Measurements from ENCODE around the gene MRPS18C.
A peak's percentile ranks its signal among the peaks of the same experiment; 100 is the strongest.
"Not testable (repeated sequence)": the region's sequence is repeated elsewhere in the genome, so short reads cannot be mapped to it uniquely, and the experiment has no call there.

MRPS18C gene

GRCh38 chr4:83456184-83456501 is 285 bp downstream of the MRPS18C start:
- no peaks in the 10 kb centered on the region for H3K36me3 ChIP-seq (ENCODE audit: control insufficient read depth, insufficient read depth, low read length)
- H3K4me3 ChIP-seq (ENCODE audit: low read length) = peak overlapping the region; percentile 90
- H3K9me3 ChIP-seq (ENCODE audit: control insufficient read depth, low read length) = no peaks in the 10 kb centered on the region
- no peaks in the 10 kb centered on the region for H3K27me3 ChIP-seq (ENCODE audit: control insufficient read depth, insufficient read depth, low read length)
- H3K4me1 ChIP-seq (ENCODE audit: control insufficient read depth, insufficient read depth, low read length) = no peaks in the 10 kb centered on the region
- peak overlapping the region; percentile 95 for H3K9ac ChIP-seq (ENCODE audit: low read length)

- H3K9me3 ChIP-seq (ENCODE audit: control insufficient read depth, low read length) = no peaks in the 10 kb centered on the region
- no peaks in the 10 kb centered on the region for H3K27me3 ChIP-seq (ENCODE audit: control insufficient read depth, insufficient read depth, low read length)
- H3K9ac ChIP-seq (ENCODE audit: low read length) = no peak overlapping the region
- no peak overlapping the region for H3K4me3 ChIP-seq (ENCODE audit: low read length)
- H3K36me3 ChIP-seq (ENCODE audit: control insufficient read depth, insufficient read depth, low read length) = no peaks in the 10 kb centered on the region
- no peaks in the 10 kb centered on the region for H3K4me1 ChIP-seq (ENCODE audit: control insufficient read depth, insufficient read depth, low read length)
Observed at GRCh38 chr4:83473423-83473822, 17.6 kb downstream of the MRPS18C start.

- H3K9me3 ChIP-seq (ENCODE audit: control insufficient read depth, low read length) = no peaks in the 10 kb centered on the region
- no peak overlapping the region for H3K9ac ChIP-seq (ENCODE audit: low read length)
- no peaks in the 10 kb centered on the region for H3K27me3 ChIP-seq (ENCODE audit: control insufficient read depth, insufficient read depth, low read length)
- no peak overlapping the region for H3K4me3 ChIP-seq (ENCODE audit: low read length)
- H3K36me3 ChIP-seq (ENCODE audit: control insufficient read depth, insufficient read depth, low read length) = no peaks in the 10 kb centered on the region
- H3K4me1 ChIP-seq (ENCODE audit: control insufficient read depth, insufficient read depth, low read length) = no peaks in the 10 kb centered on the region
Observed at GRCh38 chr4:83473966-83474365, 18.1 kb downstream of the MRPS18C start.

GRCh38 chr4:83484500-83485461 is 28.9 kb downstream of the MRPS18C start, which contains the start of gene ABRAXAS1:
Gene ABRAXAS1, minus strand, starts transcription at chr4:83485100. Its CDS starts 28 bp downstream, at chr4:83485072.
- Histone ChIP-seq H3K9me3 (ENCODE audit: control insufficient read depth, low read length) (no peaks in the 10 kb centered on the region), H3K9ac (ENCODE audit: low read length) (peak within 1 kb of the TSS; percentile 47), H3K36me3 (ENCODE audit: control insufficient read depth, insufficient read depth, low read length) (no peaks in the 10 kb centered on the region), H3K27me3 (ENCODE audit: control insufficient read depth, insufficient read depth, low read length) (no peaks in the 10 kb centered on the region), H3K4me1 (ENCODE audit: control insufficient read depth, insufficient read depth, low read length) (peaks cover 3% of the 10 kb centered on the region), H3K4me3 (ENCODE audit: low read length) (peak within 1 kb of the TSS; percentile 47)

- peaks cover 3% of the 10 kb centered on the region for H3K4me1 ChIP-seq (ENCODE audit: control insufficient read depth, insufficient read depth, low read length)
- no peak overlapping the region for H3K4me3 ChIP-seq (ENCODE audit: low read length)
- no peaks in the 10 kb centered on the region for H3K9me3 ChIP-seq (ENCODE audit: control insufficient read depth, low read length)
- no peaks in the 10 kb centered on the region for H3K36me3 ChIP-seq (ENCODE audit: control insufficient read depth, insufficient read depth, low read length)
- no peak overlapping the region for H3K9ac ChIP-seq (ENCODE audit: low read length)
- H3K27me3 ChIP-seq (ENCODE audit: control insufficient read depth, insufficient read depth, low read length) = no peaks in the 10 kb centered on the region
Observed at GRCh38 chr4:83486457-83487129, 30.7 kb downstream of the MRPS18C start.

- H3K4me3 ChIP-seq (ENCODE audit: low read length) = no peak overlapping the region
- H3K9ac ChIP-seq (ENCODE audit: low read length) = no peak overlapping the region
- no peaks in the 10 kb centered on the region for H3K27me3 ChIP-seq (ENCODE audit: control insufficient read depth, insufficient read depth, low read length)
- H3K9me3 ChIP-seq (ENCODE audit: control insufficient read depth, low read length) = no peaks in the 10 kb centered on the region
- peaks cover 3% of the 10 kb centered on the region for H3K4me1 ChIP-seq (ENCODE audit: control insufficient read depth, insufficient read depth, low read length)
- H3K36me3 ChIP-seq (ENCODE audit: control insufficient read depth, insufficient read depth, low read length) = no peaks in the 10 kb centered on the region
Observed at GRCh38 chr4:83489711-83490326, 34.0 kb downstream of the MRPS18C start.

GRCh38 chr4:83490876-83491450 is 35.1 kb downstream of the MRPS18C start:
- H3K9ac ChIP-seq (ENCODE audit: low read length) = no peak overlapping the region
- no peaks in the 10 kb centered on the region for H3K36me3 ChIP-seq (ENCODE audit: control insufficient read depth, insufficient read depth, low read length)
- H3K4me3 ChIP-seq (ENCODE audit: low read length) = no peak overlapping the region
- H3K4me1 ChIP-seq (ENCODE audit: control insufficient read depth, insufficient read depth, low read length) = no peaks in the 10 kb centered on the region
- no peaks in the 10 kb centered on the region for H3K9me3 ChIP-seq (ENCODE audit: control insufficient read depth, low read length)
- no peaks in the 10 kb centered on the region for H3K27me3 ChIP-seq (ENCODE audit: control insufficient read depth, insufficient read depth, low read length)

- H3K4me1 ChIP-seq (ENCODE audit: control insufficient read depth, insufficient read depth, low read length); H3K9me3 ChIP-seq (ENCODE audit: control insufficient read depth, low read length); H3K27me3 ChIP-seq (ENCODE audit: control insufficient read depth, insufficient read depth, low read length); H3K9ac ChIP-seq (ENCODE audit: low read length); H3K36me3 ChIP-seq (ENCODE audit: control insufficient read depth, insufficient read depth, low read length); H3K4me3 ChIP-seq (ENCODE audit: low read length): not testable (repeated sequence)
Observed at GRCh38 chr4:83496085-83496917, 40.4 kb downstream of the MRPS18C start.

GRCh38 chr4:83498187-83498586 is 42.3 kb downstream of the MRPS18C start:
- Histone ChIP-seq H3K4me3 (ENCODE audit: low read length) (no peak overlapping the region), H3K9ac (ENCODE audit: low read length) (no peak overlapping the region), H3K27me3 (ENCODE audit: control insufficient read depth, insufficient read depth, low read length) (no peaks in the 10 kb centered on the region), H3K36me3 (ENCODE audit: control insufficient read depth, insufficient read depth, low read length) (no peaks in the 10 kb centered on the region), H3K4me1 (ENCODE audit: control insufficient read depth, insufficient read depth, low read length) (no peaks in the 10 kb centered on the region), H3K9me3 (ENCODE audit: control insufficient read depth, low read length) (no peaks in the 10 kb centered on the region)

GRCh38 chr4:83501671-83502070 is 45.8 kb downstream of the MRPS18C start:
- H3K4me1 ChIP-seq (ENCODE audit: control insufficient read depth, insufficient read depth, low read length); H3K36me3 ChIP-seq (ENCODE audit: control insufficient read depth, insufficient read depth, low read length); H3K27me3 ChIP-seq (ENCODE audit: control insufficient read depth, insufficient read depth, low read length); H3K9ac ChIP-seq (ENCODE audit: low read length); H3K4me3 ChIP-seq (ENCODE audit: low read length); H3K9me3 ChIP-seq (ENCODE audit: control insufficient read depth, low read length): not testable (repeated sequence)

- no peak overlapping the region for H3K4me3 ChIP-seq (ENCODE audit: low read length)
- no peaks in the 10 kb centered on the region for H3K4me1 ChIP-seq (ENCODE audit: control insufficient read depth, insufficient read depth, low read length)
- H3K9ac ChIP-seq (ENCODE audit: low read length) = no peak overlapping the region
- H3K36me3 ChIP-seq (ENCODE audit: control insufficient read depth, insufficient read depth, low read length) = no peaks in the 10 kb centered on the region
- H3K27me3 ChIP-seq (ENCODE audit: control insufficient read depth, insufficient read depth, low read length) = peaks cover 2% of the 10 kb centered on the region
- H3K9me3 ChIP-seq (ENCODE audit: control insufficient read depth, low read length) = no peaks in the 10 kb centered on the region
Observed at GRCh38 chr4:83503974-83504373, 48.1 kb downstream of the MRPS18C start.

Measured in mucosa of stomach (tissue), 1 donor.